Measurements from ENCODE around the gene ABCC6.
"Not testable (repeated sequence)": the region's sequence is repeated elsewhere in the genome, so short reads cannot be mapped to it uniquely, and the experiment has no call there.

ABCC6 gene

DNA sequence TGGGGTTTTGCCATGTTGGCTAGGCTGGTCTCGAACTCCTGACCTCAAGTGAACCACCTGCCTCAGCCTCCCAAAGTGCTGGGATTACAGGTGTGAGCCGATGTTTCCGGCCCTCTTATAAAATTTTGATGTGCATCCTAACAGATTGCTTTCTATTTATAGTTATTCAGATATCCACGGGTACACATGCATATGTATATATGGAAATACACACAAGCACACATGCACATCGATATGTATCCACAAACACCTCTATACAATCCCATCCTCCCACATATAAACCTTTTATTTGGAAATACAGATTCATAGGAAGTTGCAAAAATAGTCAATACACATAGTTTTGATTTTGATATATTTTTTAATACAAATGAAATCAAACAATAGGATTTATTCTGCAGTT, 14.4 kb upstream of the ABCC6 start:
- DNase-seq; intact Hi-C loops (cut with DNase I): not testable (repeated sequence)

DNA sequence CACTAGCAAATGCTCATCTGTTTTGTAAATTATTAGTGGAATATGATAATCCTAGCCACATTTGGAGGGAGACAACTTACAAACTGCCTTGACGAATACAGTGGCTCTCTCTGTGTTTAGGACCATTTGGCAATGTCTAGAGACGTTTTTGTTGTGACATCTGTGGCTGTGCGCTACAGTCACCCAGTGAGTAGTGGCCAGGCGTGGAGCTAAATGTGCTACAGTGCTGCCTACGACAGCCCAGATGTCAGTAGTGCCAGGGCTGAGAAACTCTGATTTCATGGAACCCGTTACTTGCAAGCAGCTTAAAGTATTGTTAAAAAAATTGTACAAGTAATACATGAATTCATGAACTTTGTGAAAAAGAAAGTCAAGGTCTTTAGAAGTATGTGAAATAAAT, 13.8 kb upstream of the ABCC6 start:
- DNase-seq: peak in 38 of 42 donors; percentile 3 to 76 (median 40)
- intact Hi-C loops (cut with DNase I): not testable (repeated sequence)

DNA sequence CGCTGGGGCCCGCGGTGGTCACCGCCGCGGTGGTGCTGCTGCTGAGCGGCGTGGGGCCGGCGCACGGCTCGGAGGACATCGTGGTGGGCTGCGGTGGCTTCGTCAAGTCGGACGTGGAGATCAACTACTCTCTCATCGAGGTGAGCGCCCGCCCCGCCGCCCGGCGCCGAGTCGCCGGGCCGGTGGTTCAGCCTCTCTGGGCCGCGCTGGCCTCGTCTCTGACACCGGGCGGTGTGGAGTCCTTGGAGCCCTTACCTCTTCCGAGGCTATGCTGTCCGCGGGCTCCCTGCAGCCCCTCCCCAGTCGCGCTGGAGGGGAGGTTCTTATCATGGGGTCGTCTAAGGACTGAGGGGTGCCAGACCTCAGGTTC, 9.4 kb upstream of the ABCC6 start:
- intact Hi-C loops (cut with DNase I); DNase-seq: not testable (repeated sequence)

DNA sequence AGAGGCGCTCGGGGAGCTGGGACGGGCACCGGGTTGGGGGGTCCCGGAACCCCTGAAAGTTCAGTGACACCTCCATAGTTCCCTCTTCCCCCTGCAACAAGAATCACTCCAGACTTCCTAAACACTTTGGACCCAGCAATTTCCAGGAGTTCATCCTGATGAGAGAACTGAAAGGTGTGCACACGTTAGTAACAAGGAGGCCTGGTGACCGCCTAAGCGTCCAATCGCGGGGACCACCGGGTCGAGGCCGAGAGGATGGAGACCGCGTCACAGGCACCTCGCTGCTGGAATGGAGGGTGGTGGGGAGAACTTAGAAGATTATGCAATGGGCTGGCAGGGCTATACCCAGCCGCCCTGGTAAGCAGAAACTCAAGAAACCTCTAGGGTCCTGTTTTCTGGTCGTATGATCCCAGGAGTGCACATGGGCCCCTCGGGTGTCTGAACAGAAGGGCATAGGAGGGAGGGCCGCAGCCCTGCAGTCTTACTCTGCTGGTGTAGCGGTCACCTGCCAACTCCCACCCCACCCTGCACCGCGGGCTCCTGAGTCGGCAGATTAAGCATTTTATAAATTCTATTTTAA, 458 bp upstream of the ABCC6 start:
- DNase-seq; intact Hi-C loops (cut with DNase I): not testable (repeated sequence)

DNA sequence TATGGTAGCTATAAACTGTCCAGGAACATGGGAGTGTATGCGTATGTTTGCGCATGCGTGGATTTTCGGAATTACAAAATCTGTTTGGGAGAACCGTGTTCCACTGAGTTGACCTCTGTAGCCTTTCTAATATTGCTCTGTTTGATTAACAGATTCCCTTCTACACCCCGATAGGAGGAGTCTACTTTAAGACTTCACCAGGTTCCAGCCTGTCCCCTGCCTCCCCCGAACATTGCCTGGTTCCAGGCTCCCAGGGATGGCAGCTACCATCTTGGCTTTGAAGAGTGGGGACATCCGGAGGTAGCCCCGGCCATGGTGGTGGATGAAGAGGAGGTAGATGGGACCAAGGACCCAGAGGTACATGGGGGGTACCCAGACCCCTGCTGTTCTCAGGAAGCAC, 1.9 kb downstream of the ABCC6 start:
- intact Hi-C loops (cut with DNase I); DNase-seq: not testable (repeated sequence)

DNA sequence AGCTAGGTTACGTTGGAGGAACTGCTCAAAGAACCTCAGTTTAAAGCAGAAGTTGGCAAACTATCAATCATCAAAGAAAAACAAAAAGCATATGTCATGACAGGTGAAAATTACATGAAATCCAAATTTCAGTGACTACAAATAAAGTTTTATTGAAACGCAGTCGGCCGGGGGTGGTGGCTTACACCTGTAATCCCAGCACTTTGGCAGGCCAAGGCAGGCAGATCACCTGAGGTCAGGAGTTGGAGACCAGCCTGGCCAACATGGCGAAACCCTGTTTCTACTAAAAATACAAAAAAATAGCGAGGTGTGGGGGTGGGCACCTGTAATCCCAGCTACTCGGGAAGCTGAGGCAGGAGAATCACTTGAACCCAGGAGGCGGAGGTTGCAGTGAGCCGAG, 2.8 kb downstream of the ABCC6 start:
- intact Hi-C loops (cut with DNase I); DNase-seq: not testable (repeated sequence)

DNA sequence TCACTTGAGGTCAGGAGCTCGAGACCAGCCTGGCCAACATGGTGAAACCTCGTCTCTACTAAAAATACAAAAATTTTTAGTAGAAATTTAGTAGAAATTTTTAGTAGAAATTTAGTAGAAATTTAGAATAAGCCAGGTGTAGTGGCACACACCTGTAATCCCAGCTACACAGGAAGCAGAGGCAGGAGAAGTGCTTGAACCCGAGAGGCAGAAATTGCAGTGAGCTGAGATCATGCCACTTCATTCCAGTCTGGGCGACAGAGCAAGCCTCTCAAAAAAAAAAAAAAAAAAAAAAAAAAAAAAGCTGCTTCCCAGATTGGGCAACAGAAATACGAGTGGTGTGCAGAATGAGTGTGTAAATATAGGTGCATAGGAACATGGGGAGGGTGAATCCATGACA, 4.5 kb downstream of the ABCC6 start:
- intact Hi-C loops (cut with DNase I); DNase-seq: not testable (repeated sequence)

DNA sequence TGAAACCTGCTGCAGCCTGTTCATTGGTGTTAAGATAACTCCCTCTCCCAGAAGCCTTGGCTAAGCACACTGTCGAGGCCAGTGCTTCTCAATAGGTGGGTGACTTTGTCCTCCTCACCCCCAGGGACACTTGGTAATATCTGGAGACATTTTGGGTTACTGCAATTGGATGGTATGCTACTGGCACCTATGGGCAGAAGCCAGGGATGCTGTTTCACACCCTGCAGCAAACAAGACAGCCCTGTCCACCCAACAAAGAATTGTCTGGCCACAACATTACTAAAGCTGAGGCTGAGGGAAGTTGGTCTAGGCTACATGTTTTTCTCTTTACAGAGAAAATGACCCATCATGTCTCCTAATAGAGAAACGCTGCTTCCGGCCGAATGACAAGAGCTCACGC, 4.9 kb downstream of the ABCC6 start:
- intact Hi-C loops (cut with DNase I); DNase-seq: not testable (repeated sequence)

DNA sequence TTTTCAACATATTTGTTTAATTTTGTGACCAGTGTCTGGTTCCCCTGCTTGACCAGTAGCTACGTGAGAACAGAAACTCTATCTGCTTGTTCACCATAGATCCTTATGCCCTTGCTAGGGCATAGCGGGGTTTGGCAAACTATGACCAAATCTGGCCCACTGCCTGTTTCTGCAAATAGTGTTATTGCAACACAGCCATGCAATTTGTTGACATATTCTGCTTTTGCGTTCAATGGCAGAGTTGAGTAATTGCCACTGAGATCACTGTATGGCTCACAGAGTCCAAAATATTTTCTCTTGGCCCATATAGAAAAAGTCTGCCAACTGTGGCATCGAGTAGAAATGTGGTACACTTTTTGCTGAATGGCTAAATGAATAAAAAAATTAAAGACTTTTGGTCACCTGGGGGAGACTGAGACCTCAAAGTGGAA, 9.4 kb downstream of the ABCC6 start:
- intact Hi-C loops (cut with DNase I): not testable (repeated sequence)

DNA sequence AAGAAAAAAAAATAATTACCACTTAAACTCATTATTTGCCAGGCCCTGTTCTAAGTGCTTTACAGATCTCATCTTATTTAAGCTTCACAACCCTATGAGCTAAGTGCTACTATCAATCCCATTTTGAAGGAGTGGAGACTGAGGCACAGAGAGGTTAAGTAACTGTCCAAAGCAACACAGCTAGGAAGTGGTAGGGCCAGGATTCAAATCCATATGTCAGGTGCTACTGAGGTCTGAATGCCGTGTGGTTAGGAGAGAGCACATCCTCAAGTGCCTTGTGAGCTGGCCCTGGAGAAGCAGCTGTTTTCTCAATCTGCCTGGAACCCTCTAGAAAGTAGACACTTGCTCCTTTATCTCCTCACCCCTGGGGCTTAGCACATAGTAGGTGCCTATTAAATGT, 11.9 kb downstream of the ABCC6 start:
- intact Hi-C loops (cut with DNase I): not testable (repeated sequence)
- peak in 1 of 42 donors; percentile 8 for DNase-seq

More for the DNA sequence above, 9.4 kb downstream of the ABCC6 start:
- not testable (repeated sequence) for DNase-seq

DNA sequence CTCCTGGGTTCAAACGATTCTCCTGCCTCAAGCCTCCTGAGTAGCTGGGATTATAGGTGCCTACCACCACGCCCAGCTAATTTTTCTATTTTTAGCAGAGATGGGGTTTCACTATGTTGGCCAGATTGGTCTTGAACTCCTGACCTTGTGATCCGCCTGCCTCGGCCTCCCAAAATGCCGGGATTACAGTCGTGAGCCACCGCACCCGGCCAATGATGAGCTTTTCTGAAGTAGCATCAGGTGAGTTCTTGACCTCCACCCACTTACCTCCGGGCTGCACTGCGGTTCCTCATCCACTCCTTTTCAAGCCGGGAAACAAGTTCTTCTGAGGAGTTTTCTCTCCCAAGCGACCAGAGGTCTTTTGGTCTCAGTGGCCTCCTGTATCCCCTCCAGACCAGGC, 14.8 kb downstream of the ABCC6 start:
- intact Hi-C loops (cut with DNase I): not testable (repeated sequence)
- peak in 1 of 42 donors; percentile 6 for DNase-seq

DNA sequence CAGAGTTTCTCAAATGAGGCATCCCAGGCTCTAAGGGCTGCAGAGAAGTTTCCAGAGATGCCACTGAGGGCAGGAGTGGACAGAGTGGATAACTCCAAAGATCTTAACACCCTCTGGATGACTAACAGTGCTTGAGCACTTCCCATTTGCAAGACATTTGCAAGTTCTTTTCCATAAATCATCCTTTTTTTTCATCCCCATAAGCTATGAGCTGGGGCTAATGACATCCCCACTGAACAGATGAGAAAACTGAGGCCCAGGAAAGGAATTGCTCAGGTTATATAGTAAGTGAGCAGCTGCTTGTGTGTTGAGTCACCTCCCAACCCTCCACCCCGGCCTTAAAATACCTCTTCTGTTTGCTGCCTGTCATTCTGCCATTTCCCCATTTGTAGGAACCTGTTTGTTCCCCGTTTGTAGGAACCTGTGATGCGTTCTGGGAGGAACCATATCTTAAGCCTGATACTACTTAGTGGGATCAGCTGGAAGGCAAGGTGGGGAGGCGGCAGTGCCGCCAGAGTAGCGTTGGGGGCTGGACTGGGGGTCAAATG, 15.4 kb downstream of the ABCC6 start:
- intact Hi-C loops (cut with DNase I): not testable (repeated sequence)
- peak in 1 of 42 donors; percentile 0 for DNase-seq

DNA sequence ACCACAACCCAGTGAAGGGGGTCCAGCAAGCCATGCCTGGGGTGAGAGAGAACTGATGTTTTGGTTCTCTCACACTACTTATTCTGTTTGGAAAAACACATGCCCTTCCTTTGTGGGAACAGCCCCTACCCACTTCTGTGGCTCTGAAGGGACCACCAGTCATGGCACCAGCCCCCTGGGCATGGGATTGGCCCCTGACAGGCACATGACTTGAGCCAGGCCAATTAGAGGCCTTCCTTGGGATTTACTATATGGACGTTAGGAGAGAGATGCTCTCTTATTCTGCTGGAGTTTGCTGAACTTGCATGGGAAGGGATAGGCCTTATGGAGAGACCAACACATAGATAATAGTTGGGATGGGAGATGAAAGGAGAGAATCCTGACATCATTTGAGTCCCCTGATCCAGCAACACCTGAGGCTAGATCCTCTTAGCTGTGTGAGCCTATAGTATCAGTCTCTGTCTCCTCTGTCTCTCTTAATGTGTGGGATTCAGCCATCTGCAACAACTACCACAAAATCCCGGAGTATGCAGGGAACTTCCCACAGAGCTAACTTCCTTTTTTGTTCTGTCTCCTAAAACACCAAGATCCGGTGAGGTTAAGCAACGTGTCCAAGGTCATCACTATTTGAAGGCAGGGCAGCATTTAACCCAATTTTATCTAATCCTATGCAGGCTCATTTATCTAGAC, 16.1 kb downstream of the ABCC6 start:
- peak in 1 of 42 donors; percentile 20 for DNase-seq
- intact Hi-C loops (cut with DNase I): not testable (repeated sequence)

DNA sequence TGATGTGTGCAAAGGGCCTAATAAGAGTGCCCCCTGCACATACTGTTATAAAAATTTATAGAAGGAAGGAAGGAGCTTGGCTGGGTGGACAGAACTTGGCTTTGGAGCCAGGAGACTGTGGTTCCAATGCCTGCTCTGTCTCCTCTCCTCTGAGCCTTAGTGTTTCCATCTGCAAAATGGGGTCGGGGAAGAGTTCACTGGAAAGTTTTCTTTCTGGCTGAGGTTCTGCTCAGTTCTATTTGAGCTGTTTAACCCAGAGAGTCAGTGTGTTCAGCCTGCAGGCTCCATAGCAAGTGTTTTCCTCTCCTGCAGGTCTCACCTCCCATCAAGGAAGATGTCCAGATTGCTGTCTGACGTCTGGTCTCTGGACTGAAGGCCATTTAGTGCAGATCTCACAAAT, 17.4 kb downstream of the ABCC6 start:
- peak in 1 of 42 donors; percentile 1 for DNase-seq
- intact Hi-C loops (cut with DNase I): not testable (repeated sequence)

DNA sequence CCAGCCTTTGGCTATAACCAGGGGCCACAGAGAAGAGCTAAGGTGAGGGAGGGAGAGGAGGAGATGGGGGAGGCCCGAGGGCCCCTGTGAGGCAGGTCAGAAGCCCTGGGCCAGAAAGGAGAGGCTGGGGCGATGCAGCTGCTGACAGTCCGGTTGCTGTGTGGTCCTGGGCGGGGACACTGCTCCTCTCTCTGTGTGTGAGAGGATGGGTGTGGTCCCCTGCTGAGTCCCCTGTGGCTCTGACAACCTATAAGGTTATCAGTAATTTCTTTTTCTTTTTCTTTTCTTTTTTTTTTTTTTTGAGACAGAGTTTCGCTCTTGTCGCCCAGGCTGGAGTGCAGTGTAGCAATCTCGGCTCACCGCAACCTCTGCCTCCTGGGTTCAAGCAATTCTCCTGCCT, 18.7 kb downstream of the ABCC6 start:
- intact Hi-C loops (cut with DNase I): not testable (repeated sequence)
- peak in 2 of 42 donors; percentile 9 to 29 for DNase-seq

DNA sequence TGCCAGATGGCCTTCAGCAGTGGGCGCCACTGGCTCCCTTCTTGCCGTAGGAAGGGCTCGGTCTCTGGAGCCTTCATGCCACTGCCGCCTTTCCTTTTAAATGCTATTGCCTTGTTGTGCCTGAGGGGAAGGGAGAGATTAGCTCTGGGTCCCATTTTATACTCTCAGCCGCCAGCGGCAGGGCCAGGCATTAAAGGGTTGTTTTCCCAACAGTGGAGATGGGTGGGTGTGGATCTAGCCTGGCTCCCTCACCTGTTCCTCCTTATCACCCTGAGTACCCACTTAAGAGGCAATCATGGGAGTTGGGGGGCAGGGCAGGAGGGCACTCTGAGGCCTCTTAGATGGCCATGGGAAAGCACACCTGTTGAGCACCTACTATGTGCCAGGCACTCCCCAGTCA, 19.8 kb downstream of the ABCC6 start:
- DNase-seq: peak in 3 of 42 donors; percentile 4 to 19 (median 5)
- intact Hi-C loops (cut with DNase I): not testable (repeated sequence)

DNA sequence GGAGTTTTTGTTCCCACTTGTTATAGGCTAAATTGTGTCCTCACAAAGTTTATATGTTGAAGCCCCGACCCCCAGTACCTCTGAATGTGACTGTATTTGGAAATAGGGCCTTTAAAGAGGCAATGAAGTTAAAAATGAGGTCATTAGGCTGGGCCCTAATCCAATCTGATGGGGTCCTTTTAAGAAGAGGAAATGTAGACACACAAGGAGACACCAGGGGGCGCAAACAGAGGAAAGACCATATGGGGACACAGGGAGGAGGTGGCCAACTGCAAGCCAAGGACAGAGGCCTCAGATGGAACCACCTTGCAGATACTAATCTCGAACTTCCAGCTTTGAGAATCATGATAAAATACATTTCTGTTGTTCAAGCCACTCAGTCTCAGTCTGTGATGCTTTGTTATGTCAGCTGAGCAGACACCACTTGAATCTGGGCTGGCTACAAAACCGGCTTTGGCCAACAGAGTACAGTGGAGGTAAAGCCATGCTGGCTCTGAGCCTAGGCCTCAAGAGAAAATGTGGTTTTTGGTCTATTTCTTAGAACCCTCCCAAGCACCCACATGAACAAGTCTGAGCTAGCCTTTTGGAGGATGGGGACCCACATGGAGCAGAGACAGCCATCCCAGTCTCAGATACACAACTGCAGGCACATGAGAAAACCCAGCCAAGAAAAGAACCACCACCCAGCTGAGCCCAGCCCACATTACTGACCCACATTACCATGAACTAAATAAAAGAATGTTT, 20.7 kb downstream of the ABCC6 start:
- peak in 11 of 42 donors; percentile 7 to 66 (median 21) for DNase-seq
- intact Hi-C loops (cut with DNase I): not testable (repeated sequence)

DNA sequence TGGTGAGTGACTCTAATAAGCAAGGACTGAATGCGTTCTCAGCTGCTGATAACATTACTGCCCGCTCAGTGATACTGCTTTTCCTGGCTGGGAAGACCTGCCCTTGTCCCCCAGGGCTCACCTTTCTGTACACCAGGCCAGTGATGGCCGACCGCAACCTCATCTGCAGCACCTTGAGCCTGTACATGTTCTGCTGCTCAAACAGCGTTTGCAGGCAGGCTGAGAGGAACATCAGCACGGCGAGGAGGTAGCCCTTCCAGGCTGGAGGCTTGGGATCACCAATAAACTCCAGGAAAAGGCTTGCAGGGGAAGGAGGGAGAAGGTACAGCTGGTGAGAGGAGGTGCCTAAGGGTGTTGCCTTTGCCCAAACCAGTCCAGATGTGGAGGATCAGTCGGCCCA, 21.4 kb downstream of the ABCC6 start:
- DNase-seq; intact Hi-C loops (cut with DNase I): not testable (repeated sequence)

DNA sequence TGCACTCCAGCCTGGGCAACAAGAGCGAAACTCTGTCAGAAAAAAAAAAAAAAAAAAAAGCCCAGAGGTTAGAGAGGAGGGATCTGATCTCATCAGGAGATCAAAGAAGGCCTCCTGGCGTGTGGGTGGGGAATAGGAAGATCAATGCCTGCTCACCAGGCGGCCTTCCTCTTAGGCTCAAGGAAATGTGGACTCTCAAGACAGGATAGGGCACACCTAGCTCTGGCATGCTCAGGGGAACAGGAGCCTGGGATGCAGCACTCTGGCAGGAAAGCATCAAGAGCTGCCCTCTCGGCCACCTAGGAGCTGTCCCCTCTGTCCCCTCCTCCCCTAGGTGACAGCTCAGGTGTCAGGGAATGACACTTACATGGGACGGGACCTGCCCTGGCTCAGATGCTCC, 22.9 kb downstream of the ABCC6 start:
- DNase-seq; intact Hi-C loops (cut with DNase I): not testable (repeated sequence)

DNA sequence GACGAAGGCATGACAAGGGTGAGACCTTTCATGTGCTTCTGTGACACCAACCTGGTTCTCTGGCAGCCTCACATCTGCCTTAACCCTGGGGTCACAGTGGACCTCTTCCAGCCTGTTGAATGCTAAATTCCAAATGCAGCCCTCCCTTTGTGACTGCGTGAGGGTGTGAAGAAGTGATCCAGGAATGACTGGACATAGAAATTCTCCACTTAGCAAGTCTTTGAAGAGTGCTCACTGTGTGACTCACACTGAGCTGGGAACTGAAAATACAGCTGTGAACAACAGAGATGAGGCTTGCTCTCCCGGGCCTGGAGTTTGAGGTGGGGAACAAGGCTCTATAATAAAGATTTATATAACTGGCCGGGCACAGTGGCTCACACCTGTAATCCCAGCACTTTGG, 23.9 kb downstream of the ABCC6 start:
- intact Hi-C loops (cut with DNase I); DNase-seq: not testable (repeated sequence)
